Measurements from ENCODE around the gene CARS2.
"Not testable (repeated sequence)": the region's sequence is repeated elsewhere in the genome, so short reads cannot be mapped to it uniquely, and the experiment has no call there.

Gene CARS2

GRCh38 chr13:110706570-110707372 is 855 bp upstream of the CARS2 start:
- DNase-seq (ENCODE audit: low read depth), result no peak

GRCh38 chr13:110705356-110705825 is 525 bp downstream of the CARS2 start:
- no peak for DNase-seq (ENCODE audit: low read depth)

GRCh38 chr13:110702591-110703526 is 3.1 kb downstream of the CARS2 start:
- DNase-seq (ENCODE audit: low read depth), result no peak

- DNase-seq (ENCODE audit: low read depth), result no peak
Measured at GRCh38 chr13:110702089-110702488, 3.8 kb downstream of the CARS2 start.

GRCh38 chr13:110701061-110701460 is 4.9 kb downstream of the CARS2 start:
- not testable (repeated sequence) for DNase-seq (ENCODE audit: low read depth)

- DNase-seq (ENCODE audit: low read depth), result no peak
Measured at GRCh38 chr13:110700641-110701040, 5.3 kb downstream of the CARS2 start.

- DNase-seq (ENCODE audit: low read depth), result no peak
Measured at GRCh38 chr13:110700186-110700585, 5.7 kb downstream of the CARS2 start.

- no peak for DNase-seq (ENCODE audit: low read depth)
Measured at GRCh38 chr13:110699148-110700145, 6.5 kb downstream of the CARS2 start.

- no peak for DNase-seq (ENCODE audit: low read depth)
Measured at GRCh38 chr13:110698689-110699088, 7.2 kb downstream of the CARS2 start.

GRCh38 chr13:110697842-110698241 is 8.1 kb downstream of the CARS2 start:
- DNase-seq (ENCODE audit: low read depth), result no peak

GRCh38 chr13:110696776-110697175 is 9.1 kb downstream of the CARS2 start:
- no peak for DNase-seq (ENCODE audit: low read depth)

- DNase-seq (ENCODE audit: low read depth), result not testable (repeated sequence)
Measured at GRCh38 chr13:110695774-110696173, 10.1 kb downstream of the CARS2 start.

- no peak for DNase-seq (ENCODE audit: low read depth)
Measured at GRCh38 chr13:110690516-110690915, 15.4 kb downstream of the CARS2 start.

GRCh38 chr13:110689711-110690110 is 16.2 kb downstream of the CARS2 start:
- DNase-seq (ENCODE audit: low read depth), result no peak

GRCh38 chr13:110689041-110689440 is 16.9 kb downstream of the CARS2 start:
- no peak for DNase-seq (ENCODE audit: low read depth)

- DNase-seq (ENCODE audit: low read depth), result no peak
Measured at GRCh38 chr13:110687736-110688135, 18.2 kb downstream of the CARS2 start.

- no peak for DNase-seq (ENCODE audit: low read depth)
Measured at GRCh38 chr13:110685305-110686020, 20.5 kb downstream of the CARS2 start.

GRCh38 chr13:110684388-110685056 is 21.4 kb downstream of the CARS2 start:
- no peak for DNase-seq (ENCODE audit: low read depth)

GRCh38 chr13:110683921-110684320 is 22.0 kb downstream of the CARS2 start:
- no peak for DNase-seq (ENCODE audit: low read depth)

- no peak for DNase-seq (ENCODE audit: low read depth)
Measured at GRCh38 chr13:110683203-110683883, 22.6 kb downstream of the CARS2 start.

Measured in activated T-cell treated with anti-CD3 and anti-CD28 coated beads for 48 hours (primary cell).